Measurements from ENCODE around the gene VPS13A.

VPS13A gene

DNA sequence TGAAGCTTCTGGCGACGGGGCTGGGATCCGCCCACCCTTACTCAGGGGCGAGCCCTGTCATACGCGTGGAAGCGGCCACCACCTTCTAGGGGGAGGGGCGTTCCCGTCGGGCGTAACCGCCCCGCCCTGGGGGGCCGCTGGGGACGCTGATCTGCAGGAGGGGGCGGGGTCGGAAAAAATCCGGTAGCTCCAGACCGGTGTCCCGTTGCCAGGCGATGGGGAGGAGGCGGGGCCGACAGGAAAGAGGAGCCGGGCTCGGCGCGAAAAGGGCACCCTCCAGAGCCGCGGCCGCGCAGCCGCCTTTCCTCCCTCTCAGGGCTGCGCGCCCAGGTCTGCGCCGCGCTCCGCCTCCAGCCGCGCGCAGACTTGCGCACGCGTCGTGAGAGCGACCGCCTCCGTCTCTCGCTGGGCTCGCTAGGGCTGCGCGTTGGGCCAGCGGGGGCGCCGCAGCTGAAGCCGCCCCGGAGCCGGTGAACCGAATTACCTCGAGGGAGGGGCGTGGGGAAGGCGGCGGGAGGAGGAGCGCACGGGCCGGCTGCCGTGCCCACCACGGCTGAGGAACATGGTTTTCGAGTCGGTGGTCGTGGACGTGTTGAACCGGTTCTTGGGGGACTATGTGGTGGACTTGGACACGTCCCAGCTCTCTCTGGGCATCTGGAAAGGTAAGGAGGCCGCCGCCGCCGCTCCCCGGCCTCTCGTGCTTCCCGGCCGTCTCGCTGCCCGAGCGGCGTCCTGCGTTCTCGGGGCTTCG is at the start of gene VPS13A:
TSS of gene VPS13A (plus strand) at position 392 of the 751 bp plus-strand sequence. CDS start at position 563, 171 bp downstream.
- peak in 1 of 3 experiments; percentile 19 for TF ChIP-seq CTCF (IDR thresholded peaks at IDR 0.05; ENCODE audit: unreplicated experiment in 3 of 3)
- Mint-ChIP-seq H3K36me3 (ENCODE audit: low read depth) (no peaks in the 10 kb centered on the region), H3K4me3 (peak within 1 kb of the TSS; percentile 94 to 95 (median 95)), H3K4me1 (peaks cover 28% of the 10 kb centered on the region), H3K9me3 (no peaks in the 10 kb centered on the region), H3K27me3 (ENCODE audit: low read depth) (peaks cover 4% of the 10 kb centered on the region), H3K27ac (peak within 1 kb of the TSS; percentile 71 to 93 (median 85))

- peaks cover 4% of the 10 kb centered on the region for H3K36me3 Mint-ChIP-seq (ENCODE audit: low read depth)
- no peak for TF ChIP-seq CTCF (IDR thresholded peaks at IDR 0.05; ENCODE audit: unreplicated experiment in 3 of 3)
- no peaks in the 10 kb centered on the region for H3K27me3 Mint-ChIP-seq (ENCODE audit: low read depth)
- H3K4me1 Mint-ChIP-seq = peaks cover 7% of the 10 kb centered on the region
- no peak overlapping the region for H3K4me3 Mint-ChIP-seq
- no peak overlapping the region for H3K27ac Mint-ChIP-seq
- H3K9me3 Mint-ChIP-seq = no peaks in the 10 kb centered on the region
Measured at GRCh38 chr9:77128125-77128789, 49.1 kb upstream of the VPS13A start.

GRCh38 chr9:77131399-77131798 is 45.9 kb upstream of the VPS13A start:
- Mint-ChIP-seq H3K4me3 (no peak overlapping the region), H3K27me3 (ENCODE audit: low read depth) (no peaks in the 10 kb centered on the region), H3K27ac (no peak overlapping the region), H3K9me3 (no peaks in the 10 kb centered on the region), H3K4me1 (peaks cover 7% of the 10 kb centered on the region), H3K36me3 (ENCODE audit: low read depth) (peaks cover 4% of the 10 kb centered on the region)
- no peak for TF ChIP-seq CTCF (IDR thresholded peaks at IDR 0.05; ENCODE audit: unreplicated experiment in 3 of 3)

DNA sequence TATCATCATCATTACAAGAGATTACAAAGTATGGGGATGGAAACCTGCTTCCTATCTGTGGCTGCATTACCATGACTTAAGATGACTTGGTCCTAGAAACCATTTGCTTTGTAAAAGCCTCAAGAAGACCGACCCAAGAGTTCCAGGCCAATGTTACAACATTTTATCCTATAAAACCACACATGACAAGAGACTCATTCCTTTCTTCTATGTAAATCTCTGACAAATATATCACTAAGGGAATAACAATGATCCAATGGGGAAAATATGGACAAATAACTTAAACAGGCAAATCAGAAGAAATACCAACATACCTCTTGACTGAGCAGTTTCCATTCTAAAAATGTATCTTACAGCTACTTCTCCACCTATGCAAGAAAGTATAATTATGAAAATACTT is 44.3 kb upstream of the VPS13A start:
- peaks cover 7% of the 10 kb centered on the region for H3K4me1 Mint-ChIP-seq
- no peak overlapping the region for H3K4me3 Mint-ChIP-seq
- no peak overlapping the region for H3K27ac Mint-ChIP-seq
- H3K36me3 Mint-ChIP-seq (ENCODE audit: low read depth) = peaks cover 4% of the 10 kb centered on the region
- no peaks in the 10 kb centered on the region for H3K27me3 Mint-ChIP-seq (ENCODE audit: low read depth)
- TF ChIP-seq CTCF (IDR thresholded peaks at IDR 0.05; ENCODE audit: unreplicated experiment in 3 of 3) = no peak
- peaks cover 2% of the 10 kb centered on the region for H3K9me3 Mint-ChIP-seq

- H3K4me3 Mint-ChIP-seq = no peak overlapping the region
Measured at GRCh38 chr9:77142366-77142765, 35.0 kb upstream of the VPS13A start.

More at GRCh38 chr9:77142366-77142765, 35.0 kb upstream of the VPS13A start:
- Mint-ChIP-seq H3K27ac (no peak overlapping the region), H3K36me3 (ENCODE audit: low read depth) (no peaks in the 10 kb centered on the region), H3K4me1 (no peaks in the 10 kb centered on the region), H3K27me3 (ENCODE audit: low read depth) (no peaks in the 10 kb centered on the region), H3K9me3 (peaks cover 2% of the 10 kb centered on the region)
- TF ChIP-seq CTCF (IDR thresholded peaks at IDR 0.05; ENCODE audit: unreplicated experiment in 3 of 3) = no peak

Data from nephron (organoid).